Sigmoid colon (tissue), 4 donors: ENCODE data around the gene RPAP3.

ENCODE experiments used
- EP300 ChIP-seq, 4 donors: sonication (generic); formaldehyde crosslinking; IDR thresholded peaks; one replicate each; pipeline ENCODE4 v1.6.1; 2017; ENCODE audit warnings: antibody characterized with exemption in 4 of 4
- POLR2A ChIP-seq, 2 donors: fragments of 450-650 bp; IDR thresholded peaks; one replicate each; pipeline ENCODE4 v1.6.1; 2016; ENCODE audit warnings: antibody characterized with exemption in 2 of 2, mild to moderate bottlenecking in 2 of 2, moderate library complexity in 2 of 2
- TF ChIP-seq, protein P1 (sequence below), 4 experiments: fragments of 450-650 bp in 3 of 4; fragments of 200-600 bp in 1 of 4; IDR thresholded peaks; one replicate each; pipeline ENCODE4 v1.5.1; 2016 to 2019; ENCODE audit warnings: antibody characterized with exemption in 4 of 4, mild to moderate bottlenecking in 3 of 4, moderate library complexity in 2 of 4

DNA sequence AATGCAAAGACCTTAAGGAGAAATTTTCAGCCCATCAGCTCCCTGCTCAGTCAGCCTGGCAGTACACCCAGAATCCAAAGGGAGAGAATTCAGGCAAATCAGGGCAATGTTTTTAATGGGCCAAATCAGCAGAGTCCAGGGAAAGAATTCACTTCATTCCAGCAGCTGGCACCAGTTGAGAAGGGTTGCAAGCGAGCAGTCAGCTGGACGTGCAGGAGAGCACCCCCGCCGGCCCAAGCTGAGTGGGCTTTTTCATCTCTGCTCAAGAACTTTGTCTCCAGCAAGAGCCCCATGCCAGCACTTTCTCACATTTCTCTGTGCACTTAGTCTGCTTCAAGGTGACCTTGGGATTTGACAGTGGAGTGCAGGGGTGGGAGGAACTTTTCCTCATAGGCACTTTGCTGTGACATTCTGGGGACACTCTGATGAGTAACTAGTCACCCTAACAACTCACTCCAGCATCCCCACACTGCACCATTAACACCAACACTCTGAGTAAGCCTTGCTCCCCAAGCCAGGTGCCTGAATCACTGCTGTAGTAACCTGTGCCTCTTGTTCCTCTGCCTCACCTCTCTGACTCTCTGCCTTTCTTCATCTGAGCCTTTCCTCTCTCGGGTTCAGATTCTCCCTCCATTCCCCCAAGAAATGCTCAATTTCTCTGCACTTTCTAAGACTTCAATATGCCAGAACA is 17.3 kb upstream of the RPAP3 start:
- TF ChIP-seq, protein P1, sequence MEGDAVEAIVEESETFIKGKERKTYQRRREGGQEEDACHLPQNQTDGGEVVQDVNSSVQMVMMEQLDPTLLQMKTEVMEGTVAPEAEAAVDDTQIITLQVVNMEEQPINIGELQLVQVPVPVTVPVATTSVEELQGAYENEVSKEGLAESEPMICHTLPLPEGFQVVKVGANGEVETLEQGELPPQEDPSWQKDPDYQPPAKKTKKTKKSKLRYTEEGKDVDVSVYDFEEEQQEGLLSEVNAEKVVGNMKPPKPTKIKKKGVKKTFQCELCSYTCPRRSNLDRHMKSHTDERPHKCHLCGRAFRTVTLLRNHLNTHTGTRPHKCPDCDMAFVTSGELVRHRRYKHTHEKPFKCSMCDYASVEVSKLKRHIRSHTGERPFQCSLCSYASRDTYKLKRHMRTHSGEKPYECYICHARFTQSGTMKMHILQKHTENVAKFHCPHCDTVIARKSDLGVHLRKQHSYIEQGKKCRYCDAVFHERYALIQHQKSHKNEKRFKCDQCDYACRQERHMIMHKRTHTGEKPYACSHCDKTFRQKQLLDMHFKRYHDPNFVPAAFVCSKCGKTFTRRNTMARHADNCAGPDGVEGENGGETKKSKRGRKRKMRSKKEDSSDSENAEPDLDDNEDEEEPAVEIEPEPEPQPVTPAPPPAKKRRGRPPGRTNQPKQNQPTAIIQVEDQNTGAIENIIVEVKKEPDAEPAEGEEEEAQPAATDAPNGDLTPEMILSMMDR (IDR thresholded peaks at IDR 0.05): no peak
- no peak for TF ChIP-seq EP300 (IDR thresholded peaks at IDR 0.05)
- no peak for TF ChIP-seq POLR2A (IDR thresholded peaks at IDR 0.05)
